Measurements from ENCODE around the gene ZNF827. TPM values are rescaled to one million over a fixed set of nuclear protein-coding genes. Genes with fewer than 3 reads are reported as not detected.

Gene ZNF827
- total RNA-seq, 1 experiment from 2014 or later: 9.8 TPM

- no peaks in the 10 kb centered on the region for H4K20me1 ChIP-seq (ENCODE audit: low read length)
- no peaks in the 10 kb centered on the region for H3K9me2 ChIP-seq (replicated peaks; ENCODE audit: low read length)
- POLR2A ChIA-PET (ENCODE audit: unreplicated experiment): interaction anchor here (0.6 kb wide), 1 partner anchor 179 kb away, joined by 3 read pairs; no protein-coding TSS in a partner anchor
- peak overlapping the region; percentile 85 for H2AFZ ChIP-seq (ENCODE audit: low read length)
- peak overlapping the region; percentile 75 for H3K27ac ChIP-seq (ENCODE audit: low read length)
- peaks cover 54% of the 10 kb centered on the region for H3K79me2 ChIP-seq (ENCODE audit: low read length)
- H3K36me3 ChIP-seq (ENCODE audit: low read depth, low read length): no peaks in the 10 kb centered on the region
- no TSS peak for BruUV-seq (replicated peaks)
- CTCF ChIA-PET: interaction anchor here (0.6 kb wide), 1 partner anchor 720 kb away, joined by 3 read pairs; no protein-coding TSS in a partner anchor
- no peaks in the 10 kb centered on the region for H3K9me3 ChIP-seq (ENCODE audit: low read length)
- peak; percentile 37 for ATAC-seq
- H3K27me3 ChIP-seq (ENCODE audit: low read length): no peaks in the 10 kb centered on the region
- TF ChIP-seq, protein P1, sequence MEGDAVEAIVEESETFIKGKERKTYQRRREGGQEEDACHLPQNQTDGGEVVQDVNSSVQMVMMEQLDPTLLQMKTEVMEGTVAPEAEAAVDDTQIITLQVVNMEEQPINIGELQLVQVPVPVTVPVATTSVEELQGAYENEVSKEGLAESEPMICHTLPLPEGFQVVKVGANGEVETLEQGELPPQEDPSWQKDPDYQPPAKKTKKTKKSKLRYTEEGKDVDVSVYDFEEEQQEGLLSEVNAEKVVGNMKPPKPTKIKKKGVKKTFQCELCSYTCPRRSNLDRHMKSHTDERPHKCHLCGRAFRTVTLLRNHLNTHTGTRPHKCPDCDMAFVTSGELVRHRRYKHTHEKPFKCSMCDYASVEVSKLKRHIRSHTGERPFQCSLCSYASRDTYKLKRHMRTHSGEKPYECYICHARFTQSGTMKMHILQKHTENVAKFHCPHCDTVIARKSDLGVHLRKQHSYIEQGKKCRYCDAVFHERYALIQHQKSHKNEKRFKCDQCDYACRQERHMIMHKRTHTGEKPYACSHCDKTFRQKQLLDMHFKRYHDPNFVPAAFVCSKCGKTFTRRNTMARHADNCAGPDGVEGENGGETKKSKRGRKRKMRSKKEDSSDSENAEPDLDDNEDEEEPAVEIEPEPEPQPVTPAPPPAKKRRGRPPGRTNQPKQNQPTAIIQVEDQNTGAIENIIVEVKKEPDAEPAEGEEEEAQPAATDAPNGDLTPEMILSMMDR (conservative IDR thresholded peaks at IDR 0.05; ENCODE audit: low read depth, low read length): peak; percentile 47; the same call in 1 of the 2 replicates
- TF ChIP-seq EZH2 (IDR thresholded peaks at IDR 0.05; ENCODE audit: low read length, unreplicated experiment): no peak
- H3K4me1 ChIP-seq (ENCODE audit: insufficient read depth, low read length): peaks cover 31% of the 10 kb centered on the region
- peak overlapping the region; percentile 88 for H3K4me2 ChIP-seq (ENCODE audit: low read length)
- peak overlapping the region; percentile 80 for H3K9ac ChIP-seq (ENCODE audit: low read length)
- peak overlapping the region; percentile 84 for H3K4me3 ChIP-seq (ENCODE audit: low read length)
- peak; percentile 75 for DNase-seq
- intact Hi-C loops (cut with micrococcal nuclease): loop anchor here (1.0 to 5.0 kb wide), 8 partner anchors 130 to 754 kb away; partner anchors contain the start of genes LSM6, MMAA and OTUD4
- peaks cover 6% of the 10 kb centered on the region for H3F3A ChIP-seq (ENCODE audit: low read length, unreplicated experiment)
These were observed 2.3 kb downstream of the ZNF827 start for GRCh38 chr4:145936142-145936996.

- intact Hi-C loops (cut with micrococcal nuclease): loop anchor here (1.0 to 5.0 kb wide), 8 partner anchors 129 to 753 kb away; partner anchors contain the start of genes LSM6, MMAA and OTUD4
- TF ChIP-seq, protein P1 (conservative IDR thresholded peaks at IDR 0.05; ENCODE audit: low read depth, low read length): no peak
- TF ChIP-seq EZH2 (IDR thresholded peaks at IDR 0.05; ENCODE audit: low read length, unreplicated experiment) (no peak), EZH2phosphoT487 (IDR thresholded peaks at IDR 0.05; ENCODE audit: borderline replicate concordance, low read length) (no peak)
- BruUV-seq (replicated peaks): TSS peak; percentile 15
- H2AFZ ChIP-seq (ENCODE audit: low read length): peak overlapping the region; percentile 85
- H4K20me1 ChIP-seq (ENCODE audit: low read length): no peaks in the 10 kb centered on the region
- peak overlapping the region; percentile 80 for H3K9ac ChIP-seq (ENCODE audit: low read length)
- POLR2A ChIA-PET (ENCODE audit: unreplicated experiment): no interaction called here
- peak overlapping the region; percentile 84 for H3K4me3 ChIP-seq (ENCODE audit: low read length)
- peak overlapping the region; percentile 75 for H3K27ac ChIP-seq (ENCODE audit: low read length)
- H3K27me3 ChIP-seq (ENCODE audit: low read length): no peaks in the 10 kb centered on the region
- DNase-seq (no peak), ATAC-seq (no peak)
- H3K9me2 ChIP-seq (replicated peaks; ENCODE audit: low read length): no peaks in the 10 kb centered on the region
- H3K79me2 ChIP-seq (ENCODE audit: low read length): peaks cover 62% of the 10 kb centered on the region
- H3K4me1 ChIP-seq (ENCODE audit: insufficient read depth, low read length): peaks cover 31% of the 10 kb centered on the region
- H3K36me3 ChIP-seq (ENCODE audit: low read depth, low read length): no peaks in the 10 kb centered on the region
- H3K9me3 ChIP-seq (ENCODE audit: low read length): no peaks in the 10 kb centered on the region
- H3K4me2 ChIP-seq (ENCODE audit: low read length): peak overlapping the region; percentile 88
- H3F3A ChIP-seq (ENCODE audit: low read length, unreplicated experiment): peaks cover 6% of the 10 kb centered on the region
- CTCF ChIA-PET: interaction anchor here (0.6 kb wide), 1 partner anchor 719 kb away, joined by 3 read pairs; no protein-coding TSS in a partner anchor
These were observed 3.1 kb downstream of the ZNF827 start for GRCh38 chr4:145935253-145936141.

Measured in PC-3 (cell line).